Fibroblast of mammary gland (primary cell): Measurements from ENCODE around the gene INPP5K.

ENCODE experiments used
- DNase-seq: peaks from one replicate; pipeline ENCODE4 v3.0.0-alpha.2; 2010; ENCODE audit warnings: low read depth
- H3K4me3 ChIP-seq: 2 replicates; pipeline ENCODE4 v1.5.1; 2011; ENCODE audit warnings: low read depth, mild to moderate bottlenecking, low read length, moderate library complexity; ENCODE audit not compliant: control insufficient read depth
- TF ChIP-seq, protein P1 (sequence below): conservative IDR thresholded peaks from 2 replicates; pipeline ENCODE4 v1.5.1; 2011; ENCODE audit warnings: low read depth, low read length, inconsistent platforms; ENCODE audit not compliant: control insufficient read depth, insufficient read depth

Gene INPP5K

GRCh38 chr17:1505586-1505985 lies 10.8 kb downstream of the INPP5K start:
- TF ChIP-seq, protein P1, sequence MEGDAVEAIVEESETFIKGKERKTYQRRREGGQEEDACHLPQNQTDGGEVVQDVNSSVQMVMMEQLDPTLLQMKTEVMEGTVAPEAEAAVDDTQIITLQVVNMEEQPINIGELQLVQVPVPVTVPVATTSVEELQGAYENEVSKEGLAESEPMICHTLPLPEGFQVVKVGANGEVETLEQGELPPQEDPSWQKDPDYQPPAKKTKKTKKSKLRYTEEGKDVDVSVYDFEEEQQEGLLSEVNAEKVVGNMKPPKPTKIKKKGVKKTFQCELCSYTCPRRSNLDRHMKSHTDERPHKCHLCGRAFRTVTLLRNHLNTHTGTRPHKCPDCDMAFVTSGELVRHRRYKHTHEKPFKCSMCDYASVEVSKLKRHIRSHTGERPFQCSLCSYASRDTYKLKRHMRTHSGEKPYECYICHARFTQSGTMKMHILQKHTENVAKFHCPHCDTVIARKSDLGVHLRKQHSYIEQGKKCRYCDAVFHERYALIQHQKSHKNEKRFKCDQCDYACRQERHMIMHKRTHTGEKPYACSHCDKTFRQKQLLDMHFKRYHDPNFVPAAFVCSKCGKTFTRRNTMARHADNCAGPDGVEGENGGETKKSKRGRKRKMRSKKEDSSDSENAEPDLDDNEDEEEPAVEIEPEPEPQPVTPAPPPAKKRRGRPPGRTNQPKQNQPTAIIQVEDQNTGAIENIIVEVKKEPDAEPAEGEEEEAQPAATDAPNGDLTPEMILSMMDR, result no peak
- H3K4me3 ChIP-seq, result no peak overlapping the region
- no peak for DNase-seq

DNA sequence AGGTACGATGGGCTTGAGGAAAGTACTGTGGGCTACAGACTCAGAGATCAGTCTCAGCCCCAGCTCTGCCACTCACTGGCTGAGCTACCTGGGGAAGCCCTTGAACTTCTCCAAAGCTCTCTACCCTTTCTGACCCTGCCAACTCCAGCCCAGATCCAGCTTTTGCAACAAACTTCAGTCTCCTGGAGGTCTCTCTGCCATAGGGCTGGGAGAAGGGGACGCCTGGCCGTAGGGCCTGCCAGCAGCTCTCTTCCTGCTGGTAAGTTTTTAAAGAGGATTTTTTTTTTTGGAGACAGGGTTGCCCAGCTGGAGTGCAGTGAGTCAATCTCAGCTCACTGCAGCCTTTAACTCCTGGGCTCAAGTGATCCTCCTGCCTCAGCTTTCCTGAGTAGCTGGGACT lies 11.5 kb downstream of the INPP5K start:
- TF ChIP-seq, protein P1, result no peak
- H3K4me3 ChIP-seq, result no peak overlapping the region

GRCh38 chr17:1503699-1504098 lies 12.7 kb downstream of the INPP5K start:
- no peak overlapping the region for H3K4me3 ChIP-seq
- TF ChIP-seq, protein P1, result no peak
- DNase-seq, result no peak

More for the DNA sequence above, 11.5 kb downstream of the INPP5K start:
- DNase-seq, result no peak

- TF ChIP-seq, protein P1, result no peak
- DNase-seq, result peak; percentile 30
Measured at GRCh38 chr17:1498869-1499268, 17.5 kb downstream of the INPP5K start.

GRCh38 chr17:1498233-1498632 lies 18.2 kb downstream of the INPP5K start:
- no peak overlapping the region for H3K4me3 ChIP-seq
- DNase-seq, result no peak
- TF ChIP-seq, protein P1, result no peak

More at GRCh38 chr17:1498869-1499268, 17.5 kb downstream of the INPP5K start:
- H3K4me3 ChIP-seq, result no peak overlapping the region

DNA sequence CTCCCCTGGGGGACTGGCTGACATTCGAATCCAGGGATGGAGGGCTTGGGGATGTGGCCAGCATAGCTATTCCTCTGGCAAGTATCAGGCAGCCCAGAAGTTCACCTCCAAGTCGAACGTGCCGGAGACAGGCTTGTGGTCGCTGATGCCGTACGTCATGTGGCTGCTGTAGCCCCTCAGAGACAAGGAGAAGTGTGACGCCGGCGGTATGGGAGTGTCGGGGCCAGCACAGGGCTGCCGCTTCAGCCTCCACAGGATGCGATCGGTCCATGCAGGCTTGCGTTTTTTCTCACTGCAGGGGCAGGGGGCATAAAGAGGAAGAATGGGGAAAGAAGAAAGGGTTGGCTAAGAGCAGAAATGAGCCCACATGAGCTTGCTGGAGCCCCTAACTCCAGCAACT lies 18.6 kb downstream of the INPP5K start:
- TF ChIP-seq, protein P1, result no peak
- DNase-seq, result no peak
- no peak overlapping the region for H3K4me3 ChIP-seq

DNA sequence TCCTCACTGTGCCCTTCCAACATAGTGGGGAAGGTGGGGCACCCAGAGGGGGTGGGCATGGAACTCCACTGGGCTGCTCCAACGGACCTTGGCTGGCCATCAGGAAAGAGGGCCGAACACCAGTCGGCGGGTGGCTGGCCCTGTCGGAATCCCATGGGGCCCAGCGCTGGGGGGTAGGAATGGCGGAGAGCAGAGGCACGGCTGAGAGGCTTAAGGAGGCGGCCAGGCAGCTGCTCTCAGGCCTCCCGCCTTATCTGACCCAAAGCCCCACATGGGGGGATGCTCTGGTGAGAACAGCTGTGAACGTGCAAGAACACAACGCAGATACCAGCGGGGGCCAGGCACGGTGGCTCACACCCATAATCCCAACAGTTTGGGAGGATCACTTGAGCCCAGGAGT lies 19.5 kb downstream of the INPP5K start:
- TF ChIP-seq, protein P1, result no peak
- H3K4me3 ChIP-seq, result no peak overlapping the region
- no peak for DNase-seq
